IPS-11a (cell line): ENCODE data around the gene ARHGAP32.

ENCODE experiments used
- H3K4me3 ChIP-seq: one replicate; pipeline ENCODE4 v1.5.1; 2013; ENCODE audit warnings: low read depth, low read length, control low read depth

Gene ARHGAP32

GRCh38 chr11:128917144-128917724 lies 274.9 kb downstream of the ARHGAP32 start:
- H3K4me3 ChIP-seq: no peak overlapping the region

GRCh38 chr11:128916681-128917080 lies 275.4 kb downstream of the ARHGAP32 start:
- H3K4me3 ChIP-seq: no peak overlapping the region

- H3K4me3 ChIP-seq: no peak overlapping the region
Measured at GRCh38 chr11:128916037-128916572, 276.0 kb downstream of the ARHGAP32 start.

GRCh38 chr11:128915149-128915521 lies 277.0 kb downstream of the ARHGAP32 start:
- H3K4me3 ChIP-seq: no peak overlapping the region
